Hepatocyte (in vitro differentiated cells): ENCODE measurements around the gene PNMA6E. TPM values are rescaled to one million over a fixed set of nuclear protein-coding genes. Genes with fewer than 3 reads are reported as not detected.
A peak's percentile ranks its signal among the peaks of the same experiment; 100 is the strongest.

ENCODE experiments used
- DNase-seq: peaks from one replicate; pipeline ENCODE4 v3.0.0-alpha.2; 2016; ENCODE audit warnings: low spot score
- H2AFZ ChIP-seq: fragments of 200-600 bp; sonication (generic); 2 replicates; pipeline ENCODE4 v1.6.0; 2016; ENCODE audit warnings: antibody characterized with exemption, mild to moderate bottlenecking
- H3K27ac ChIP-seq: fragments of 200-600 bp; sonication (generic); 2 replicates; pipeline ENCODE4 v1.5.1; 2016; ENCODE audit warnings: mild to moderate bottlenecking
- H3K27me3 ChIP-seq: fragments of 200-600 bp; sonication (generic); 2 replicates; pipeline ENCODE4 v1.6.1; 2016
- H3K36me3 ChIP-seq: fragments of 200-600 bp; sonication (generic); replicated peaks from 2 replicates; pipeline ENCODE4 v1.5.1; 2016; ENCODE audit warnings: low read depth; ENCODE audit not compliant: insufficient read depth
- H3K4me1 ChIP-seq: fragments of 200-600 bp; sonication (generic); 2 replicates; pipeline ENCODE4 v1.5.1; 2016; ENCODE audit warnings: mild to moderate bottlenecking, moderate library complexity; ENCODE audit not compliant: insufficient read depth
- H3K4me2 ChIP-seq: fragments of 200-600 bp; sonication (generic); 2 replicates; pipeline ENCODE4 v1.6.0; 2016
- H3K4me3 ChIP-seq: fragments of 200-600 bp; sonication (generic); 2 replicates; pipeline ENCODE4 v1.5.1; 2016; ENCODE audit warnings: mild to moderate bottlenecking
- H3K79me2 ChIP-seq: fragments of 200-600 bp; sonication (generic); 2 replicates; pipeline ENCODE4 v1.6.0; 2017; ENCODE audit warnings: mild to moderate bottlenecking
- H3K9me2 ChIP-seq: fragments of 200-600 bp; sonication (generic); replicated peaks from 2 replicates; pipeline ENCODE4 v1.6.0; 2017; ENCODE audit warnings: mild to moderate bottlenecking; ENCODE audit not compliant: insufficient read depth
- H3K9me3 ChIP-seq: fragments of 200-600 bp; sonication (generic); 2 replicates; pipeline ENCODE4 v1.5.1; 2016; ENCODE audit warnings: low read depth, mild to moderate bottlenecking
- H4K20me1 ChIP-seq: fragments of 200-600 bp; sonication (generic); 2 replicates; pipeline ENCODE4 v1.6.0; 2016; ENCODE audit warnings: mild to moderate bottlenecking; ENCODE audit not compliant: insufficient read depth, poor library complexity, severe bottlenecking
- EZH2 ChIP-seq: fragments of 200-600 bp; sonication (generic); IDR thresholded peaks from 2 replicates; pipeline ENCODE4 v1.6.1; 2016; ENCODE audit warnings: antibody characterized with exemption, mild to moderate bottlenecking, borderline replicate concordance
- EZH2phosphoT487 ChIP-seq: fragments of 200-600 bp; sonication (generic); IDR thresholded peaks from one replicate; pipeline ENCODE4 v1.6.1; 2018; ENCODE audit warnings: antibody characterized with exemption, mild to moderate bottlenecking, low read depth, moderate library complexity; ENCODE audit not compliant: unreplicated experiment, severe bottlenecking
- WGBS: methylation state at CpG from one replicate; pipeline ENCODE4 v1.1.6; 2016; ENCODE audit warnings: low lambda C conversion rate; ENCODE audit errors: missing lambda C conversion rate; 5-methylcytosine and 5-hydroxymethylcytosine counted together
- polyA plus RNA-seq: library from polyadenylated mRNA; unstranded; fragments of >200 nt; fragmentation: Nextera tagmentation; extraction: Ambion mirVana; gene quantifications from 2 replicates; pipeline ENCODE4 v1.2.1, GENCODE V29; 2016
- total RNA-seq: library from RNA; depleted of rRNA; stranded (reverse); fragments of >200 nt; gene quantifications from 2 replicates; pipeline ENCODE4 v1.2.3, GENCODE V29; 2014
- TF ChIP-seq, protein P1 (sequence below): fragments of 200-600 bp; sonication (generic); IDR thresholded peaks from 2 replicates; pipeline ENCODE4 v1.5.1; 2016; ENCODE audit warnings: antibody characterized with exemption, mild to moderate bottlenecking; ENCODE audit not compliant: poor library complexity

PNMA6E gene
- total and polyA plus RNA-seq, 2 experiments from 2014 or later: not detected

DNA sequence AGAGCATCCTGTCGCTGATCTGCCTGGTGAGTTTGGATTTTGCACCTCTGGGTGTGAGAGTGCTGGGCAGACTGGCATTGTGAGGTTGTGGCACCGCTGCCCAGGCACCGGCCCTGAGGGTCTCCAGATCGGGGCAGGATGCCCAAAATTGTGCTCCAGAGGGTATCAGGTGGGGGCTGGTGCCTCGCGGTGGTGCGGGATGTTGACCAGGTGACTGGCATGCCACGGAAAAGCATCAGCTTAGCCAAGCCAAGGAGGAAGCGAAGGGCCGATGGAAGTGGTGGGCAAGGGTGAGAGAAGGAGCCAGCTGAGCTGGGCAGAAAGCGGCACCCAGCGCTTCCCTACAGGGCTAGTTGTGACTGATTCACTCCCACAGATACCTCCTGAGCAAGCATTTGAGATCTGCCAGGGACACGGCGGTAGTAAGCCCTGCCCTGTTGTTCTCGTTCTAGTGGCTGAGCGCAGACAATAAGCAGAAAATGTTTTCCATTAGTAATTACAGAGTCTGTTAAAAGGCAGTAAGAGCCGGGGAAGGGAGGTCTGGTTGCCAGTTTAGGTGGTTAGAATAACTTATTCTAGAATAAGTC is 10.9 kb upstream of the PNMA6E start:
- Histone ChIP-seq H3K36me3 (no peaks in the 10 kb centered on the region), H4K20me1 (no peaks in the 10 kb centered on the region), H3K9me3 (no peaks in the 10 kb centered on the region), H3K27ac (no peak overlapping the region), H3K27me3 (no peaks in the 10 kb centered on the region), H3K9me2 (no peaks in the 10 kb centered on the region), H3K4me3 (no peak overlapping the region), H2AFZ (no peak overlapping the region), H3K4me1 (no peaks in the 10 kb centered on the region), H3K79me2 (no peaks in the 10 kb centered on the region), H3K4me2 (peak overlapping the region; percentile 85)
- WGBS: 80% methylated on average over 17 of the region's 17 CpGs
- DNase-seq: no peak
- TF ChIP-seq, protein P1, sequence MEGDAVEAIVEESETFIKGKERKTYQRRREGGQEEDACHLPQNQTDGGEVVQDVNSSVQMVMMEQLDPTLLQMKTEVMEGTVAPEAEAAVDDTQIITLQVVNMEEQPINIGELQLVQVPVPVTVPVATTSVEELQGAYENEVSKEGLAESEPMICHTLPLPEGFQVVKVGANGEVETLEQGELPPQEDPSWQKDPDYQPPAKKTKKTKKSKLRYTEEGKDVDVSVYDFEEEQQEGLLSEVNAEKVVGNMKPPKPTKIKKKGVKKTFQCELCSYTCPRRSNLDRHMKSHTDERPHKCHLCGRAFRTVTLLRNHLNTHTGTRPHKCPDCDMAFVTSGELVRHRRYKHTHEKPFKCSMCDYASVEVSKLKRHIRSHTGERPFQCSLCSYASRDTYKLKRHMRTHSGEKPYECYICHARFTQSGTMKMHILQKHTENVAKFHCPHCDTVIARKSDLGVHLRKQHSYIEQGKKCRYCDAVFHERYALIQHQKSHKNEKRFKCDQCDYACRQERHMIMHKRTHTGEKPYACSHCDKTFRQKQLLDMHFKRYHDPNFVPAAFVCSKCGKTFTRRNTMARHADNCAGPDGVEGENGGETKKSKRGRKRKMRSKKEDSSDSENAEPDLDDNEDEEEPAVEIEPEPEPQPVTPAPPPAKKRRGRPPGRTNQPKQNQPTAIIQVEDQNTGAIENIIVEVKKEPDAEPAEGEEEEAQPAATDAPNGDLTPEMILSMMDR: no peak
- no peak for TF ChIP-seq EZH2phosphoT487
- TF ChIP-seq EZH2: no peak

DNA sequence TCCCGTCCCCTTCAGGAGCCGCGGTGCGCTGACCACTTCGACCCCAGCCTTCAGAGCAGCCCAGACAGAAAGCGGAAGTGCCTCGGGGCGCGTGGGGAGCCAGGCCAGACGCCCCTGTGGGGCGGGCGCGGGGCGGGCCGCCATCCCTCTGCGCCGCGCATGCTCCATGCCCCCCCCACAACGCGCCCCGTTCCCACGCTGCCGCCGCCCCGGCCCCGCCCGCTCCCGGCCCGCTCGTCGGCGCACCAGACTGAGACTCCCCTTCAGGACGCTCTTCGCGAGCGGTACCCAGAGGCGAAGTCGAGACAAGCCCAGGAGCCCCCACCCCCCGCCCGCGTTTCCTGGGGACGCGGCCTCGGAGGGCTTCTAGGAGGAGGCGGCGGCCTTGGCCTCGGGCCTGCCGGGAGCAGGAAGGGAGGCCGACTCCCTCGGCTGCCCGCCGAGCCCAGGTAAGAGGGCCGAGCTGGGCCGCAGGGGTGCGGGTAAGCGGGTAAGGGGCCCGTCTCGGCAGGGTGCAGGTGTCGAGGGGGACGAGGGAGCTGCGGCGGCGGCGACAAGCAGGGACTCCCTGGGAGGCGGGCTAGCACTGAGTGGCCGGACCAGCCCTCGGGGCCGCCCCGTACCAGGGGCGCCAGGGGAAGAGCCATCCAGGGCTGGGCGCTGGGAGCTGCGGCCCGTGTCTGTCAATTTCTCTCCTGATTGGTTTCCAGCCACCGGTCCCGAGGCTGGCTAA is 10.3 kb upstream of the PNMA6E start, which contains the start of gene ZFP92:
Gene ZFP92, plus strand, starts transcription at position 218 of the 733 bp plus-strand sequence. CDS start 6,851 bp downstream, outside the sequence.
- peak within 1 kb of the TSS; percentile 35 for H2AFZ ChIP-seq
- no peaks in the 10 kb centered on the region for H3K79me2 ChIP-seq

DNA sequence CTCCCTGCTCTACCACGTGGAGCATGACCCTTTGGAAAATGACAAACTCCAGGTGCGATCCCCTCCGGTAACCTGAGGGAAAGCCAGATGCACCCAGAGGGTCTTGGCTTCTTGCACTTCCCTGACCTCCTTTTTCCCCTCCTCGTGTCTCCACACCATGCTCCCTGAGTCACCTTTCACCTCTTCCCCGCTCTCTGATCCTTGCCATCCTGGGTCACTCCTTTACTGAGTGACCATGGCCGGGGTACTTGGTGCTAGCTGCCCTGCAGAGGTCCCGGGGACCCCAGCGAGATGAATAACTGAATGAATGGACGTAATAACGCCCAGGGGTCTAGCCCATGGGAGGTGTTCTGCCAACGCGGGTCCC is 9.7 kb upstream of the PNMA6E start:
- H3K4me2 ChIP-seq: peak overlapping the region; percentile 85
- no peaks in the 10 kb centered on the region for H3K27me3 ChIP-seq
- DNase-seq: no peak
- H3K4me3 ChIP-seq: no peak overlapping the region
- no peak overlapping the region for H3K27ac ChIP-seq
- no peaks in the 10 kb centered on the region for H4K20me1 ChIP-seq
- no peaks in the 10 kb centered on the region for H3K36me3 ChIP-seq
- H3K9me2 ChIP-seq: no peaks in the 10 kb centered on the region
- no peaks in the 10 kb centered on the region for H3K9me3 ChIP-seq
- 60% methylated on average over 11 of the region's 12 CpGs for WGBS
- TF ChIP-seq EZH2: no peak
- TF ChIP-seq, protein P1: no peak
- no peak for TF ChIP-seq EZH2phosphoT487
- no peak overlapping the region for H2AFZ ChIP-seq
- no peaks in the 10 kb centered on the region for H3K79me2 ChIP-seq
- no peaks in the 10 kb centered on the region for H3K4me1 ChIP-seq

More for the DNA sequence above, 10.3 kb upstream of the PNMA6E start, which contains the start of gene ZFP92:
- Histone ChIP-seq H3K9me3 (no peaks in the 10 kb centered on the region), H3K27me3 (no peaks in the 10 kb centered on the region), H3K36me3 (no peaks in the 10 kb centered on the region), H3K27ac (no peak within 1 kb of the TSS), H3K9me2 (no peaks in the 10 kb centered on the region), H3K4me1 (no peaks in the 10 kb centered on the region), H4K20me1 (no peaks in the 10 kb centered on the region), H3K4me2 (peak within 1 kb of the TSS; percentile 85), H3K4me3 (no peak within 1 kb of the TSS)
- whole genome bisulfite sequencing: 47% methylated on average over 37 of the region's 75 CpGs
- TF ChIP-seq, protein P1: no peak
- TF ChIP-seq EZH2 (no peak), EZH2phosphoT487 (no peak)
- DNase-seq: peak; percentile 27
